SK-N-SH (cell line): Measurements from ENCODE around the gene CDC23. TPM values are rescaled to one million over a fixed set of nuclear protein-coding genes. Genes with fewer than 3 reads are reported as not detected.

Source experiments
- CTCF ChIA-PET: fragments of 300-600, 350-600 bp; formaldehyde crosslinking; extraction: SDS; loops from one replicate; lab custom pipeline; 2021; lab: Yijun Ruan, JAX
- POLR2A ChIA-PET: fragments of 350-600 bp; sonication (Branson Sonifier 250); formaldehyde crosslinking; extraction: SDS; loops from one replicate; lab custom pipeline; 2020; ENCODE audit warnings: antibody characterized with exemption, inconsistent platforms; lab: Yijun Ruan, JAX
- DNase-seq: peaks from one replicate; pipeline ENCODE4 v3.0.0; 2012
- H2AFZ ChIP-seq: fragments of 200-600 bp; sonication (generic); 2 replicates; pipeline ENCODE4 v1.8.1; 2016; ENCODE audit warnings: antibody characterized with exemption, mild to moderate bottlenecking, low read depth
- H3F3A ChIP-seq: fragments of 200-600 bp; sonication (generic); replicated peaks from 2 replicates; pipeline ENCODE3; 2016; ENCODE audit warnings: antibody characterized with exemption, mild to moderate bottlenecking; ENCODE audit not compliant: insufficient read depth
- H3K27ac ChIP-seq, 2 experiments: fragments of 200-500 bp in 1 of 2; fragments of 200-600 bp in 1 of 2; sonication (Bioruptor generic) in 1 of 2; sonication (generic), shearing (Covaris generic) in 1 of 2; 2 replicates each; pipeline versions ENCODE4 v1.5.1 to v1.6.1; 2014 to 2016; ENCODE audit warnings: low read depth in 2 of 2, inconsistent platforms in 1 of 2, low read length in 1 of 2, mild to moderate bottlenecking in 1 of 2, mixed read lengths in 1 of 2
- H3K27me3 ChIP-seq: fragments of 200-600 bp; sonication (generic), shearing (Covaris generic); 2 replicates; pipeline ENCODE4 v1.6.1; 2016; ENCODE audit warnings: mixed run types; ENCODE audit not compliant: insufficient read depth
- H3K36me3 ChIP-seq, 2 experiments: fragments of 200-500 bp in 1 of 2; fragments of 200-600 bp in 1 of 2; sonication (Bioruptor generic) in 1 of 2; sonication (generic) in 1 of 2; replicated peaks in 1 of 2; 2 replicates each; pipeline versions ENCODE3 to v1.5.1; 2014 to 2016; ENCODE audit warnings: low read length in 1 of 2, mild to moderate bottlenecking in 1 of 2; ENCODE audit not compliant: insufficient read depth in 2 of 2, control insufficient read depth in 1 of 2
- H3K4me1 ChIP-seq, 2 experiments: fragments of 200-500 bp in 1 of 2; fragments of 200-600 bp in 1 of 2; sonication (Bioruptor generic) in 1 of 2; sonication (generic), shearing (Covaris generic) in 1 of 2; 2 replicates each; pipeline versions ENCODE4 v1.5.1 to v1.6.1; 2014 to 2016; ENCODE audit warnings: low read depth in 1 of 2, low read length in 1 of 2, mixed run types in 1 of 2; ENCODE audit not compliant: insufficient read depth in 2 of 2, control insufficient read depth in 1 of 2
- H3K4me2 ChIP-seq: fragments of 200-600 bp; sonication (generic), shearing (Covaris generic); 2 replicates; pipeline ENCODE4 v1.6.1; 2017; ENCODE audit warnings: mixed run types
- H3K4me3 ChIP-seq, 2 experiments: fragments of 200-500 bp in 1 of 2; fragments of 200-600 bp in 1 of 2; sonication (Bioruptor generic) in 1 of 2; sonication (generic), shearing (Covaris generic) in 1 of 2; 2 replicates each; pipeline versions ENCODE4 v1.5.1 to v1.8.1; 2014 to 2016; ENCODE audit warnings: low read depth in 2 of 2, inconsistent platforms in 1 of 2, low read length in 1 of 2, mild to moderate bottlenecking in 1 of 2, mixed read lengths in 1 of 2, moderate library complexity in 1 of 2
- H3K79me2 ChIP-seq: fragments of 200-600 bp; sonication (generic); 2 replicates; pipeline ENCODE4 v1.8.1; 2017; ENCODE audit warnings: mild to moderate bottlenecking; ENCODE audit not compliant: insufficient read depth
- H3K9ac ChIP-seq: fragments of 200-600 bp; sonication (generic); 2 replicates; pipeline ENCODE4 v1.6.1; 2017; ENCODE audit warnings: mixed run types
- H3K9me2 ChIP-seq: fragments of 200-600 bp; sonication (generic); 2 replicates; pipeline ENCODE4 v1.6.1; 2017; ENCODE audit warnings: mixed run types
- H3K9me3 ChIP-seq: fragments of 200-600 bp; sonication (generic); 2 replicates; pipeline ENCODE4 v1.6.1; 2017; ENCODE audit warnings: mixed run types, mild to moderate bottlenecking, moderate library complexity
- H4K20me1 ChIP-seq: fragments of 200-600 bp; sonication (generic); 2 replicates; pipeline ENCODE4 v1.6.1; 2017; ENCODE audit warnings: mild to moderate bottlenecking, mixed run types; ENCODE audit not compliant: insufficient read depth
- CHD2 ChIP-seq: fragments of 150-350 bp; IDR thresholded peaks from 2 replicates; pipeline ENCODE4 v1.6.1; 2018; ENCODE audit warnings: low read length; ENCODE audit not compliant: partially characterized antibody
- CTCF ChIP-seq: fragments of 200-600 bp; sonication (generic); IDR thresholded peaks from 2 replicates; pipeline ENCODE4 v1.6.1; 2017; ENCODE audit warnings: antibody characterized with exemption, mild to moderate bottlenecking, moderate library complexity
- FOSL2 ChIP-seq: IDR thresholded peaks from 2 replicates; pipeline ENCODE4 v1.4.0; 2012; ENCODE audit warnings: low read depth, mild to moderate bottlenecking, moderate library complexity, borderline replicate concordance
- GABPA ChIP-seq: IDR thresholded peaks from 2 replicates; pipeline ENCODE4 v1.4.0; 2012; ENCODE audit warnings: low read depth, mild to moderate bottlenecking
- NRF1 ChIP-seq: IDR thresholded peaks from 2 replicates; pipeline ENCODE4 v1.6.1; 2012; ENCODE audit warnings: low read depth, mild to moderate bottlenecking, low read length
- PBX3 ChIP-seq: IDR thresholded peaks from 2 replicates; pipeline ENCODE4; 2012
- RAD21 ChIP-seq: IDR thresholded peaks from 2 replicates; pipeline ENCODE4 v1.6.1; 2012; ENCODE audit warnings: mild to moderate bottlenecking, low read length
- RCOR1 ChIP-seq: fragments of 150-350 bp; IDR thresholded peaks from 2 replicates; pipeline ENCODE4 v1.6.1; 2017; ENCODE audit warnings: antibody characterized with exemption, low read length
- RFX5 ChIP-seq: IDR thresholded peaks from 2 replicates; pipeline ENCODE4 v1.6.1; 2012; ENCODE audit warnings: mild to moderate bottlenecking, improper control_type of control experiment, low read length
- RXRA ChIP-seq: IDR thresholded peaks from 2 replicates; pipeline ENCODE4 v1.4.0; 2012; ENCODE audit warnings: low read depth, mild to moderate bottlenecking, borderline replicate concordance
- SMC3 ChIP-seq: IDR thresholded peaks from 2 replicates; pipeline ENCODE4 v1.6.1; 2012; ENCODE audit warnings: low read depth, low read length, improper control_type of control experiment
- TAF1 ChIP-seq: IDR thresholded peaks from 2 replicates; pipeline ENCODE4 v1.6.1; 2012; ENCODE audit warnings: low read depth, mild to moderate bottlenecking, low read length, moderate library complexity, borderline replicate concordance
- TEAD4 ChIP-seq: IDR thresholded peaks from 2 replicates; pipeline ENCODE4 v1.4.0; 2012; ENCODE audit warnings: mild to moderate bottlenecking, borderline replicate concordance; ENCODE audit not compliant: insufficient read depth
- WGBS: methylation state at CpG from one replicate; pipeline ENCODE4 v1.1.6; 2017; ENCODE audit warnings: low lambda C conversion rate; 5-methylcytosine and 5-hydroxymethylcytosine counted together
- polyA plus RNA-seq, 3 experiments: library from polyadenylated mRNA; depleted of rRNA; stranded (reverse); fragments of >200 nt; gene quantifications; 2 replicates each; pipeline ENCODE4 v1.2.3, GENCODE V29; 2012
- TF ChIP-seq, protein P1 (sequence below): fragments of 150-350 bp; IDR thresholded peaks from 2 replicates; pipeline ENCODE4 v1.6.1; 2016; ENCODE audit warnings: mild to moderate bottlenecking, low read depth, low read length
- TF ChIP-seq, protein P2 (sequence below): fragments of 150-350 bp; IDR thresholded peaks from 2 replicates; pipeline ENCODE4 v1.6.1; 2017; ENCODE audit warnings: antibody characterized with exemption, low read length, low read depth, borderline replicate concordance

Gene CDC23
- polyA plus RNA-seq, 1 of the 3 experiments (the other 2 are of a cell fraction) = 20.2 TPM

DNA sequence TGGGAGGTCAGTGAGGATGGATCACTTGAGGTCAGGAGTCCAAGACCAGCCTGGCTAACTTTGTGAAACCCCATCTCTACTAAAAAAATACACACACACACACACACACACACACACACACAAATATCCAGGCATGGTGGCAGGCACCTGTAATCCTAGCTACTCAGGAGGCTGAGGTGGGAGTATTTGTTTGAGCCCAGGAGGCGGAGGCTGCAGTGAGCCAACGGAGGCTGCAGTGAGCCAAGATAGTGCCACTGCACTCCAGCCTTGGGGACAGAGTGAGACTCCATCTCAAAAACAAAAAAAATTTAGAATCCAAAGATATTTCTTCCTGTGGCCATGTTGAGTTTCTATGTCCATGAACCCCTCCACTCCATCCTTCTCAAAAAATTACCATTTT is 21.5 kb upstream of the CDC23 start:
- H3K27ac ChIP-seq = no peak overlapping the region
- no peaks in the 10 kb centered on the region for H3K9me2 ChIP-seq
- peaks cover 12% of the 10 kb centered on the region for H3F3A ChIP-seq
- no peak overlapping the region for H3K4me2 ChIP-seq
- H2AFZ ChIP-seq = no peak overlapping the region
- ChIA-PET POLR2A (interaction anchor here (1.5 kb wide), 1 partner anchor 104 kb away, joined by 3 read pairs; the partner anchor contains the start of gene FAM53C), CTCF (interaction anchor here (0.7 to 2.6 kb wide), 6 partner anchors 10 to 118 kb away, joined by 3 to 9 read pairs (median 3); partner anchors contain the start of genes CDC25C and KDM3B)
- no peak overlapping the region for H3K4me3 ChIP-seq
- no peaks in the 10 kb centered on the region for H4K20me1 ChIP-seq
- H3K79me2 ChIP-seq = no peaks in the 10 kb centered on the region
- 94% methylated on average over 2 of the region's 2 CpGs for WGBS
- H3K4me1 ChIP-seq = peaks cover 0 to 9% of the 10 kb centered on the region in 2 experiments; a peak in 1 of 4 replicates
- H3K27me3 ChIP-seq = no peaks in the 10 kb centered on the region; the same call in 1 of the 2 replicates
- DNase-seq = no peak
- H3K36me3 ChIP-seq = no peaks in the 10 kb centered on the region
- TF ChIP-seq NRF1 (no peak), GABPA (no peak), CTCF (no peak), SMC3 (no peak), RAD21 (no peak), TEAD4 (no peak), CHD2 (no peak)
- TF ChIP-seq, protein P1, sequence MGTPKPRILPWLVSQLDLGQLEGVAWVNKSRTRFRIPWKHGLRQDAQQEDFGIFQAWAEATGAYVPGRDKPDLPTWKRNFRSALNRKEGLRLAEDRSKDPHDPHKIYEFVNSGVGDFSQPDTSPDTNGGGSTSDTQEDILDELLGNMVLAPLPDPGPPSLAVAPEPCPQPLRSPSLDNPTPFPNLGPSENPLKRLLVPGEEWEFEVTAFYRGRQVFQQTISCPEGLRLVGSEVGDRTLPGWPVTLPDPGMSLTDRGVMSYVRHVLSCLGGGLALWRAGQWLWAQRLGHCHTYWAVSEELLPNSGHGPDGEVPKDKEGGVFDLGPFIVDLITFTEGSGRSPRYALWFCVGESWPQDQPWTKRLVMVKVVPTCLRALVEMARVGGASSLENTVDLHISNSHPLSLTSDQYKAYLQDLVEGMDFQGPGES = no peak
- TF ChIP-seq, protein P2, sequence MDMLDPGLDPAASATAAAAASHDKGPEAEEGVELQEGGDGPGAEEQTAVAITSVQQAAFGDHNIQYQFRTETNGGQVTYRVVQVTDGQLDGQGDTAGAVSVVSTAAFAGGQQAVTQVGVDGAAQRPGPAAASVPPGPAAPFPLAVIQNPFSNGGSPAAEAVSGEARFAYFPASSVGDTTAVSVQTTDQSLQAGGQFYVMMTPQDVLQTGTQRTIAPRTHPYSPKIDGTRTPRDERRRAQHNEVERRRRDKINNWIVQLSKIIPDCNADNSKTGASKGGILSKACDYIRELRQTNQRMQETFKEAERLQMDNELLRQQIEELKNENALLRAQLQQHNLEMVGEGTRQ = no peak
- H3K9ac ChIP-seq = no peak overlapping the region
- no peaks in the 10 kb centered on the region for H3K9me3 ChIP-seq

DNA sequence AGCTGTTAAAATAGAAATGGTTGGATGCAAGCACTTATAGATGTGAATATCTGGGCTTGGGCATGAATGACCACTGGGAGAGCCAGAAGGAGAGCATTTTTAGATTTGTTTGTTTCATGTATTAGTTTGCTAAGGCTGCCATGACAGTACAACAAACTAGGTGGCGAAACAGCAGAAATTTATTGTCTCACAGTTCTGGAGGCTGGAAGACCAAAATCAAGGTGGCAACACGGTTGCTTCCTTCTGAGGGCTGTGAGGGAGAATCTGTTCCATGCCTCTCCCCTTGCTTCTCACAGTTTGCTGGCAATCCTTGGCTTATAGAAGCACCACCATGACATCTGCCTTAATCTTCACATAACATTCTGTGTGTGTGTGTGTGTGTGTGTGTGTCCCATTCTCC is 20.2 kb upstream of the CDC23 start:
- Histone ChIP-seq H3K79me2 (no peaks in the 10 kb centered on the region), H3K4me1 (peaks cover 0 to 9% of the 10 kb centered on the region in 2 experiments; a peak in 1 of 4 replicates), H4K20me1 (no peaks in the 10 kb centered on the region), H3K27ac (no peak overlapping the region), H3K4me3 (no peak overlapping the region), H3F3A (peaks cover 12% of the 10 kb centered on the region), H3K9me3 (no peaks in the 10 kb centered on the region), H3K27me3 (no peaks in the 10 kb centered on the region), H3K9me2 (no peaks in the 10 kb centered on the region), H3K4me2 (no peak overlapping the region), H2AFZ (no peak overlapping the region), H3K36me3 (no peaks in the 10 kb centered on the region), H3K9ac (no peak overlapping the region)
- TF ChIP-seq FOSL2 (no peak), PBX3 (no peak), RCOR1 (no peak), RXRA (no peak), TAF1 (no peak), RFX5 (no peak)
- TF ChIP-seq, protein P1 = no peak
- ChIA-PET POLR2A (no interaction called here), CTCF (interaction anchor here (0.8 to 3.6 kb wide), 2 partner anchors 10 to 42 kb away, joined by 7 to 10 read pairs; partner anchors contain the start of gene GFRA3)
- 64% methylated on average over 2 of the region's 2 CpGs for WGBS
- DNase-seq = no peak
